T1000 (cell line): Measurements from ENCODE around the gene SUGP1.
"Not testable (repeated sequence)": the region's sequence is repeated elsewhere in the genome, so short reads cannot be mapped to it uniquely, and the experiment has no call there.

Experiments used
- DNase-seq: peaks from one replicate; lab custom pipeline; 2025; ENCODE audit warnings: mixed read lengths; lab: John Stamatoyannopoulos, UW

The SUGP1 gene

GRCh38 chr19:19320361-19321140, at the start of gene SUGP1, which contains the start of gene MAU2:
TSS of gene SUGP1 (minus strand) at chr19:19320509. CDS start at chr19:19320496, 13 bp downstream.
TSS of gene MAU2 (plus strand) at chr19:19320829. CDS start at chr19:19320860, 31 bp downstream.
- peak; percentile 86 for DNase-seq

GRCh38 chr19:19368087-19368486, 47.8 kb upstream of the SUGP1 start:
- no peak for DNase-seq

GRCh38 chr19:19366434-19367396, 46.4 kb upstream of the SUGP1 start:
- DNase-seq: peak; percentile 28

GRCh38 chr19:19362075-19362474, 41.8 kb upstream of the SUGP1 start:
- DNase-seq: no peak

- peak; percentile 46 for DNase-seq
Observed at GRCh38 chr19:19361075-19361594, 40.8 kb upstream of the SUGP1 start.

- no peak for DNase-seq
Observed at GRCh38 chr19:19356901-19357566, 36.7 kb upstream of the SUGP1 start.

- DNase-seq: no peak
Observed at GRCh38 chr19:19356500-19356899, 36.2 kb upstream of the SUGP1 start.

- no peak for DNase-seq
Observed at GRCh38 chr19:19355606-19356139, 35.4 kb upstream of the SUGP1 start.

- DNase-seq: no peak
Observed at GRCh38 chr19:19354932-19355331, 34.6 kb upstream of the SUGP1 start.

GRCh38 chr19:19354007-19354406, 33.7 kb upstream of the SUGP1 start:
- DNase-seq: no peak

GRCh38 chr19:19352823-19353222, 32.5 kb upstream of the SUGP1 start:
- no peak for DNase-seq

- not testable (repeated sequence) for DNase-seq
Observed at GRCh38 chr19:19350756-19351155, 30.4 kb upstream of the SUGP1 start.

- DNase-seq: no peak
Observed at GRCh38 chr19:19349365-19349764, 29.1 kb upstream of the SUGP1 start.

- DNase-seq: no peak
Observed at GRCh38 chr19:19348266-19348665, 28.0 kb upstream of the SUGP1 start.

- DNase-seq: no peak
Observed at GRCh38 chr19:19347401-19348110, 27.2 kb upstream of the SUGP1 start.

- DNase-seq: no peak
Observed at GRCh38 chr19:19345970-19346369, 25.7 kb upstream of the SUGP1 start.

- no peak for DNase-seq
Observed at GRCh38 chr19:19345232-19345631, 24.9 kb upstream of the SUGP1 start.

GRCh38 chr19:19343762-19344161, 23.5 kb upstream of the SUGP1 start:
- no peak for DNase-seq

- no peak for DNase-seq
Observed at GRCh38 chr19:19343016-19343362, 22.7 kb upstream of the SUGP1 start.

- no peak for DNase-seq
Observed at GRCh38 chr19:19342086-19343015, 22.0 kb upstream of the SUGP1 start.
